GM15510 (cell line): Measurements from ENCODE around the gene CACNG8.

Source experiments
- POLR2A ChIP-seq: IDR thresholded peaks from 3 replicates; pipeline ENCODE4 v1.6.1; 2011; ENCODE audit warnings: borderline replicate concordance; ENCODE audit not compliant: insufficient read length; ENCODE audit errors: extremely low read depth

Gene CACNG8

GRCh38 chr19:53981376-53981951 lies 18.7 kb downstream of the CACNG8 start:
- TF ChIP-seq POLR2A = no peak

GRCh38 chr19:53982001-53982451 lies 19.3 kb downstream of the CACNG8 start:
- no peak for TF ChIP-seq POLR2A

DNA sequence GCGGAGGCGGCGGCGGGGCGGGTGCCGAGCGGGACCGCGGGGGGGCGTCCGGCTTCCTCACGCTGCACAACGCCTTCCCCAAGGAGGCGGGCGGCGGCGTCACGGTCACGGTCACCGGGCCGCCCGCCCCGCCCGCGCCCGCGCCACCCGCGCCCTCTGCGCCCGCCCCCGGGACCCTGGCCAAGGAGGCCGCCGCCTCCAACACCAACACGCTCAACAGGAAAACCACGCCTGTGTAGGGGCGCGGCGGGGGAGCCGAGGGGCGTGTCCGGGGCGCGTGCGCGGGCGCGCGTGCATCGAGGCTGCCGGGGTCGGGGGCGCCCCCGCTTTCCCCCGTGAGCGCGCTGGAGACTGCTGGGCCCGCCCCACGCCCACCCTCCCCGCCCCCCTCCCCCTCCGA lies 19.9 kb downstream of the CACNG8 start:
- no peak for TF ChIP-seq POLR2A

- no peak for TF ChIP-seq POLR2A
These were observed 20.9 kb downstream of the CACNG8 start for GRCh38 chr19:53983457-53984289.

DNA sequence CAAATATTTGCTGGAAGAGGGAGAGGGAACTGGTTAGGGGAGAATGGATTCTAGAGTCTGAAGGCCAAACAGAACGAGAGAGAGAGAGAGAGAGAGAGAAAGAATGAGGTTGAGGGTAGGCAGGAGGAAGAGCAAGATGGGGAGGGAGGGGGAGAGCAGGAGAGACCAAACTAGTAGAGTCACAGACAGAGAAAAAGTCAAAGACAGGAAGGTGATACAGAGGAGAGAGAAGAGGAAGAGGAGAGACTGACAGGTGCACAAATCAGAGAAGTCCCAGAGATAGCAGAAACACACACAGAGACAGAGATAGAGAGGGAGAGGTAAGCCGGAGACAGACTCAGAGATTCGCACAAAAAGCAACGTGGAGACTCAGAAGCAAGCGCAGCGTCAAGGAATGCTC lies 23.1 kb downstream of the CACNG8 start:
- no peak for TF ChIP-seq POLR2A

DNA sequence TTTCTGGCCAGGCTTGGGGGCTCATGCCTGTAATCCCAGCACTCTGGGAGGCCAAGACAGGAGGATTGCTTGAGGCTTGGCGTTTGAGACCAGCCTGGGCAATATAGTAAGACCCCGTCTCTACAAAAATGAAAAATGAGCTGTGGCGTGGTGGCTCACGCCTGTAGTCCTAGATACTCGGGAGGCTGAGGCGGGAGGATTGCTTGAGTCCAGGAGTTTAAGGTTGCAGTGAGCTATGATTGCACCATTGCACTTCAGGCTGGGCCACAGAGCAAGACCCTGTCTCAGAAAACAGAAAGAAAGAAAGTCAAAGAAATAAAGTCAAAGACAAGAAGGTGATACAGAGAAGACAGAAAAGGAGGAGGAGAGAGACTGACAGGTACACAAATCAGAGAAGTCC lies 26.2 kb downstream of the CACNG8 start:
- no peak for TF ChIP-seq POLR2A

GRCh38 chr19:53989600-53990533 lies 27.1 kb downstream of the CACNG8 start:
- no peak for TF ChIP-seq POLR2A

GRCh38 chr19:53991224-53992113 lies 28.7 kb downstream of the CACNG8 start, which contains the start of gene CACNG6:
Gene CACNG6, plus strand, starts transcription at chr19:53991637. Its CDS starts 1,241 bp downstream, at chr19:53992878.
- TF ChIP-seq POLR2A = no peak

- no peak for TF ChIP-seq POLR2A
These were observed 29.5 kb downstream of the CACNG8 start for GRCh38 chr19:53992211-53992610.

DNA sequence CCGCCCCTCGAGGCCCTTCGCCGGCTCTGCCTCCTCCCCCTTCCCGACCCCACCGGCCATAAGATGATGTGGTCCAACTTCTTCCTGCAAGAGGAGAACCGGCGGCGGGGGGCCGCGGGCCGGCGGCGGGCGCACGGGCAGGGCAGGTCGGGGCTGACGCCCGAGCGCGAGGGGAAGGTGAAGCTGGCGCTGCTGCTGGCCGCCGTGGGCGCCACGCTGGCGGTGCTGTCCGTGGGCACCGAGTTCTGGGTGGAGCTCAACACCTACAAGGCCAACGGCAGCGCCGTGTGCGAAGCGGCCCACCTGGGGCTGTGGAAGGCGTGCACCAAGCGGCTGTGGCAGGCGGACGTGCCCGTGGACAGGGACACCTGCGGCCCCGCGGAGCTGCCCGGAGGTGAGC lies 30.1 kb downstream of the CACNG8 start:
- TF ChIP-seq POLR2A = no peak

GRCh38 chr19:53993448-53993847 lies 30.7 kb downstream of the CACNG8 start:
- no peak for TF ChIP-seq POLR2A

GRCh38 chr19:53994811-53995210 lies 32.1 kb downstream of the CACNG8 start:
- no peak for TF ChIP-seq POLR2A

GRCh38 chr19:53998223-53998622 lies 35.5 kb downstream of the CACNG8 start:
- TF ChIP-seq POLR2A = no peak

GRCh38 chr19:53999694-54000093 lies 37.0 kb downstream of the CACNG8 start:
- no peak for TF ChIP-seq POLR2A
